ENCODE measurements around the gene ITPRIP. TPM values are rescaled to one million over a fixed set of nuclear protein-coding genes. Genes with fewer than 3 reads are reported as not detected.

ITPRIP gene
- total and polyA plus RNA-seq, 9 donors, result 10.1 to 38.1 (median 24.7) TPM

DNA sequence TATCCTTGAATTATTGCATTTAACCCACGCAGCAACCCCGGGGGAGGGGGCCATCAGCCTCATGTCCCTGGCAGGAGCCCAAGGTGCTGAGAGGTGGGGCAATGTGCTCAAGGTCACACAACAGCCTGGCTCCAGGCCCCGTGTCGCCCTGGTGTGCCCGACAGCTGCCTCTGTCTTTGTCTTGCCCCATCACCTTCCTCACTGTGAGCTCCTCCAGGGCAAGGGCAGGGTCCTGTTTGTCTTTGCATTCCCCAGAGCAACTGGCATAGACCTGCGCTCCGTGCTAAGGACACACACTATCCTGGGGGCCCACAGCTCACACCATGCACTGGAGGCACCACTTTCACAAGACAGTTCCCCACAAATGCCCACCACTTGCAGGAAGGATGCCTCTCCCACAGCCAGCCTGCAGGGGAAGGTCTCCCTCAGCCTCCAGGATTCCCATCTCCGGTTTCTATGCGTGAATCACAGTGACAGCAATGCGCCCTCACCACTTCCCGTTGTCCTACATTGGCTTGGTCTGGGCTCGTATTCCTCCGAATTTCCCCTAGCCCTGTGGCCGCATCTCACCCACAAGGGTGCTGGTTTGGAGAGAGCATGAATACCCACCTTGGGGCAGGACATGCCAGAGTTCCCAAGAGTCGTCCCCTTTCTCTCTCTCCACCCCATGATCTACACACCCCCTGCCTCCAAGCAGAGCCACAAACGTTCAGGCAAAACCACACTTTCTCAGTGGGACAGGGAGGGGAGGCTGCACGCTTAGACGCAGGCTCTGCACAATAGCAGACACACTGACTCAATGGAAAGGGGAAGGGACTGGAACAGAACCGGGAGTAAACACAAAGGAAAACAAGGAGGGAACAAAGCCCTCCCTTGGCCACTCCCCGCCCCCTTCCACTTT, 10.3 kb downstream of the ITPRIP start:
- WGBS, 3 donors, result 14 to 17% (median 14%) methylated on average over 20 of the region's 20 CpGs
- H3K27ac ChIP-seq, result peak overlapping the region; percentile 76 to 86
- peak; percentile 57 to 70 (median 61) for DNase-seq

DNA sequence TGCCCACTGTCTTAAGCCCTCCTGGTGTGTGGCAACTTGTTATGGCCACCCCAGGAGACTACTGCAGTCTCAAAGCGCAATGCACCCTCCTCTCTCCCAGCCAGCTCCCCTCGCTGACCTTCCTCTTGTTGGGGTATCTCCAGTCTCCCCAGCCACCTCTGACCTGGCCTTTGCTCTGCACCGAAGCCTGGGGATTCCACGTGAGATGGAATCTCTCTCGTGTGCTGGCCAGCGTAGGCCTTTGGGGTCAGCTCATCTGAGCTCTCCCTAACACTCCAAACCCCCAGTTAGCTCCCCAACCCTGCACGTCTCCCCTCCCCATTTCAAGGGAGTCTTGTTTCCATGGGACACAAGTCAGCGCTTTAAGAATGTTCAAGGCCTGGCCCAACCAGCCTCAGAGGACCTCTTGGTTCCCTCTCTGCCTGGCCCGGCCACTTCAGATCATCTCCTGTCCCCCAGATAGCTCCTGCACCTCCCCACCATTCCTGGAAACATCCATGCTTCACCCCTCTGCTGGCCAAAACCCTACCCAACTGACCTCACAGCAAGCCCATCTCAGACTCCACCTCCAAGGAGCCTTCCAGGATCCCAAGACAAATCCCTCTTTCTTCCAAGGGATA, 11.2 kb downstream of the ITPRIP start:
- Histone ChIP-seq H3K27ac (peak overlapping the region; percentile 76 to 86), H3K27me3 (no peaks in the 10 kb centered on the region), H3K9me3 (no peaks in the 10 kb centered on the region), H3K4me3 (peak overlapping the region; percentile 16), H3K4me1 (ENCODE audit: insufficient read depth) (peaks cover 50% of the 10 kb centered on the region), H3K36me3 (no peaks in the 10 kb centered on the region)
- 88 to 93% (median 93%) methylated on average over 9 of the region's 9 CpGs for WGBS, 3 donors
- DNase-seq, result peak in 1 of 5 donors; percentile 17
- TF ChIP-seq EP300 (IDR thresholded peaks at IDR 0.05) (no peak), POLR2A (IDR thresholded peaks at IDR 0.05) (no peak)
- TF ChIP-seq, protein P1, sequence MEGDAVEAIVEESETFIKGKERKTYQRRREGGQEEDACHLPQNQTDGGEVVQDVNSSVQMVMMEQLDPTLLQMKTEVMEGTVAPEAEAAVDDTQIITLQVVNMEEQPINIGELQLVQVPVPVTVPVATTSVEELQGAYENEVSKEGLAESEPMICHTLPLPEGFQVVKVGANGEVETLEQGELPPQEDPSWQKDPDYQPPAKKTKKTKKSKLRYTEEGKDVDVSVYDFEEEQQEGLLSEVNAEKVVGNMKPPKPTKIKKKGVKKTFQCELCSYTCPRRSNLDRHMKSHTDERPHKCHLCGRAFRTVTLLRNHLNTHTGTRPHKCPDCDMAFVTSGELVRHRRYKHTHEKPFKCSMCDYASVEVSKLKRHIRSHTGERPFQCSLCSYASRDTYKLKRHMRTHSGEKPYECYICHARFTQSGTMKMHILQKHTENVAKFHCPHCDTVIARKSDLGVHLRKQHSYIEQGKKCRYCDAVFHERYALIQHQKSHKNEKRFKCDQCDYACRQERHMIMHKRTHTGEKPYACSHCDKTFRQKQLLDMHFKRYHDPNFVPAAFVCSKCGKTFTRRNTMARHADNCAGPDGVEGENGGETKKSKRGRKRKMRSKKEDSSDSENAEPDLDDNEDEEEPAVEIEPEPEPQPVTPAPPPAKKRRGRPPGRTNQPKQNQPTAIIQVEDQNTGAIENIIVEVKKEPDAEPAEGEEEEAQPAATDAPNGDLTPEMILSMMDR (IDR thresholded peaks at IDR 0.05), result no peak
- intact Hi-C loops (cut with DNase I), result no loop called here

More for the DNA sequence above, 10.3 kb downstream of the ITPRIP start:
- H3K27me3 ChIP-seq, result no peaks in the 10 kb centered on the region
- H3K4me3 ChIP-seq, result peak overlapping the region; percentile 16
- peaks cover 55% of the 10 kb centered on the region for H3K4me1 ChIP-seq (ENCODE audit: insufficient read depth)
- intact Hi-C loops (cut with DNase I), result no loop called here
- TF ChIP-seq POLR2A (IDR thresholded peaks at IDR 0.05) (no peak), EP300 (IDR thresholded peaks at IDR 0.05) (no peak)
- TF ChIP-seq, protein P1 (IDR thresholded peaks at IDR 0.05), result no peak
- H3K36me3 ChIP-seq, result no peaks in the 10 kb centered on the region
- no peaks in the 10 kb centered on the region for H3K9me3 ChIP-seq

DNA sequence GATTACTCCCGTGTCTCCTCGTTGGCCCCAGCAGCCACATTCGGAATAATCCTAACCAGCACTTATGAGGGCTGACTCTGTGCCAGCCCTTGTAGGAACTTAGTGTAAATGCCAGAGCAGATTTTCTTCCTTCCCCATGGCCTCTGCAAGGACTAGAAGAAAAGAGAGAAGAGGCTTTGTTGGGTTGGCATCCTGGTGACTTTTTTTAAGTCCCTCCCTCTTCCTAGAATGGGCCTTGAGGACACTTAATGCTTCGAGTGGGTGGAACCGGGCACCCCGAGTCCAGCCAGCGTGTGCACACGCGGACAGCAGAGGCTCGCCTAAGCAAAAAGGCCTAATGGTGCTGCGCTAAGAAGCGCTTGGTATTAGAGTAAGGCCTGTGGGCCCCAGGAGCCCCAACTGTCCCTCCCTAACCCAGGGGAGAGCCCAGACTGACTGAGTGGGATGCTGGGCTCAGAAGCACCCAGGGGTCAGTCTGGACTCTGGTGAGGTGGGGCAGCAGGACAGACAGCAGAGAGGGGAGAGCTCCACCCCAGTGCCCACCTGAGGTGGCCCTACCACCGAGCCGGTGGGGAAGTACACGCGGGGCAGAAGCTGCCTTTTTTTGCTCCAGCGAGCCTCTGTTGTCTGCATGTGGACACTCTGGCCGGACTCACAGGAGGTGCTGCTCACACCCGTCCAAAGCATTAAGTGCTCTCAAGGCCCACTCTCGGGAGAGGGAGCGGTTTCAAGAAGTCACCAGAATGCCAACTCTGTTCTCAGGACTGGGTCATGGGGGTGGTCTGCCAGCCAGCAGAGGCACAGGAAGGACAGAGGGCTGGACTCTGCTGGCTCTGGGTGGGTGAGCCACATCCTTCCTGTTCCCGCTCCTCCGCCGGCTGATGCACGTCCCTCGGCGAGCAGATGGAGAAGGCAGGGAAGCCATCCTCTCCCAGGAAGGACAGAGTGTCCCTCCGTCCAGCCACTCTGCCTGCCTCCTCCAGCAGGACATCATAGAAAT, 12.5 kb downstream of the ITPRIP start:
- peak in 2 of 5 donors; percentile 25 to 29 for DNase-seq
- 78 to 88% (median 81%) methylated on average over 28 of the region's 28 CpGs for whole genome bisulfite sequencing, 3 donors

More for the DNA sequence above, 12.5 kb downstream of the ITPRIP start:
- Histone ChIP-seq H3K36me3 (no peaks in the 10 kb centered on the region), H3K4me1 (ENCODE audit: insufficient read depth) (peaks cover 48% of the 10 kb centered on the region), H3K27me3 (no peaks in the 10 kb centered on the region), H3K9me3 (no peaks in the 10 kb centered on the region), H3K4me3 (no peak overlapping the region), H3K27ac (peak overlapping the region in 1 of 2 donors; percentile 9)
- intact Hi-C loops (cut with DNase I), result no loop called here
- TF ChIP-seq, protein P1 (IDR thresholded peaks at IDR 0.05), result no peak
- TF ChIP-seq EP300 (IDR thresholded peaks at IDR 0.05) (no peak), POLR2A (IDR thresholded peaks at IDR 0.05) (no peak)
